GM18907 (cell line): Measurements from ENCODE around the gene LSR.
"Not testable (repeated sequence)": the region's sequence is repeated elsewhere in the genome, so short reads cannot be mapped to it uniquely, and the experiment has no call there.

Source experiments
- ATAC-seq: cut with Tn5 transposase; IDR thresholded peaks from one replicate; pipeline ENCODE4 v1.9.1; 2021; ENCODE audit warnings: mild to moderate bottlenecking, moderate library complexity; ENCODE audit not compliant: unreplicated experiment

LSR gene

GRCh38 chr19:35284153-35285094, 35.6 kb downstream of the LSR start:
- no peak for ATAC-seq

DNA sequence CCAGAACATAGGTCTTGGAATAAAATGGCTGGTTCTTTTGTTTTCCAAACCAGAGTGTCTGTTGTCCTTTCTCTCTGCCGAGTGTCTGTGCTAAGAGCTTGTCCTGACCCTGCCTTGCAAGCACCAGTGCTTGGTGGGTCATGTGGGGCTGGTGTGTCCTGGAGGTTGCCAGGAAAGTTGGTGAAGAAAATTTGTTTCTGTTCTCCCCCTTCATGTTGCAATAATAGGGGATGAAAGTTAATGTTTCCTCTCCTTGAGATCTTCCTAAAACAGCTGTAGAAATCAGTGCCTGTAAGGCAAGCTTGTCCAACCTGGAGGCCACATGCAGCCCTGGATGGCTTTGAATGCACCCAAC, 36.3 kb downstream of the LSR start:
- no peak for ATAC-seq

GRCh38 chr19:35285465-35285864, 36.7 kb downstream of the LSR start:
- not testable (repeated sequence) for ATAC-seq

DNA sequence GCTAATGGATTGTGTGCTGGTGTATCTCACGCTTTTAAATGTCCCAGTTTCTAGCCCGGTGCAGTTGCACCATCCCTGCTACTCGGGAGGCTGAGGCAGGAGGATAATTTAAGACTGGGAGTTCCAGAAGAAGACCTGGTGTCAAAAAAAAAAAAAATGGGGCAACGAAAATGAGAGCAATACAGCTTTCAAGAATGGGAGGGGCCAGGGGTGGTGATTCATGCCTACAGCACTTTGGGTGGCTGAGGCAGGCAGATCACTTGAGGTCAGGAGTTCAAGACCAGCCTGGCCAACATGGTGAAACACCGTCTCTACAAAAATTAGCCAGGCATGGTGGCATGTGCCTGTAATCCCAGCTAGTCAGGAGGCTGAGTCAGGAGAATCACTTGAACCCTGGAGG, 37.3 kb downstream of the LSR start:
- not testable (repeated sequence) for ATAC-seq

DNA sequence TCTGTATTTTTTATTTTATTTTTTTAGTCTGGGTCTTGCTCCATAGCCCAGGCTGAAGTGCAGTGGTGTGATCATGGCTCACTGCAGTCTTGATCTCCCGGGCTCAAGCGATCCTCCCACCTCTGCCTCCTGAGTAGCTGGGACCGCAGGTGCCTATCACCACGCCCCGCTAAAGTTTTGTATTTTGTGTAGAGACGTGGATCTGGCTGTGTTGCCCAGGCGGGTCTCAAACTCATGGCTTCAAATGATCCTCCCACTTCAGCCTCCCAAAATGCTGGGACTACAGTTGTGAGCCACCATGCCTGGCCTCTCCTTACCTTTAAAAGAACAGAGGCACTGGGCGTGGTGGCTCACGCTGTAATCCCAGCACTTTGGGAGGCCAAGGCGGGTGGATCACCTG, 38.9 kb downstream of the LSR start:
- ATAC-seq: no peak

DNA sequence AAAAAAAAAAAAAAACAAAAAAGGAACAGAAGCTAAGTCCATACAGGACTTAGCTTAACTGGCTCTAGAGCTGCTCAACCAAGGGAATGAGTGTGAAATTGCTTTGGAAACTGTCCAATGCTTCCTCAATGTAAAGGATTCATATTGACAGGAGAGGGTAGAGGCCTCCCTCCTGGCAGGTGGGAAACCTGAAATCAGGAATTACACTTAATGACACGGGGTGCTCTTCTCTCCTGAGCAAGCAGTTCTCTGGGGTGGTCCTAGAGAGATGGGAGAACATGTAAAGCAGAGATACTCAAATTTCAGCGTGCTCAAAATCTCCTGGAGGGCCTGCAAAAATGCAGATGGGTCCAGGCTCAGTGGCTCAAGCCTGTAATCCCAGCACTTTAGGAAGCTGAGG, 39.5 kb downstream of the LSR start:
- ATAC-seq: no peak

DNA sequence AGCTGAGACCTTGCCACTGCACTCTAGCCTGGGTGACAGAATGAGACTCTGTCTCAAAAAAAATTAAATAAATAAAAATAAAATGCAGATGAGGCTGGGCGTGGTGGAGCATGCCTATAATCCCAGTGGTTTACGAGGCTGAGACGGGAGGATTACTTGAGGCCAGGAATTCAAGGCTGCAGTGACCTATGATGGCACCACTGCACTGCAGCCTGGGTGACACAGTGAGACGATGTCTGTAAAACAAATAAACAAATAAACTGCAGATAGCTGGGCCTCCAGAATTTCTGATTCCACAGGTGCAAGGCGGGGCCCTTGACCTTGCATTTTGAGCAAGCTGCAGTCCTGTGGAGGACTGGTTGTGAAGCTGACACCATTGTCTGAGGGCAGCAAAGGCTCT, 40.1 kb downstream of the LSR start:
- no peak for ATAC-seq

GRCh38 chr19:35290381-35291127, 41.8 kb downstream of the LSR start:
- ATAC-seq: no peak

DNA sequence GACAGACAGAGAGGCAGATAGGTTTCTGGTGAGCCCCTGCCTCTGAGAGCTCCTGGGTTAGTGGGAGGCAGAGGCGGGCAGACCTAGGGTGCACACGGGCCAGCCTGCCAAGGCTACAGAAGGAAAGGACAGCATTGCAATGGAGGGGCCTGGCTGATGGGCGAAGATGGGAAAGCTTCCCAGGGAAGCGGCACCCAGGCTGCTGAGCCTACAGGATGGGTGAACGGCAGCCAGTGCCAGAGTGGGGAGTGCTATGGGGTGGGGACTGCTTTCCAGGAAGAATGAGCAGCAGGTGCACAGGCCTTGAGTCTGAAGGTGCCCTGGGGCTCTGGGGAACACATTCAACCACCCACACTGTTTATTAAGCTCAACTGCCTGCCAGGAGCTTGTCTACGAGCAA, 42.5 kb downstream of the LSR start:
- no peak for ATAC-seq

DNA sequence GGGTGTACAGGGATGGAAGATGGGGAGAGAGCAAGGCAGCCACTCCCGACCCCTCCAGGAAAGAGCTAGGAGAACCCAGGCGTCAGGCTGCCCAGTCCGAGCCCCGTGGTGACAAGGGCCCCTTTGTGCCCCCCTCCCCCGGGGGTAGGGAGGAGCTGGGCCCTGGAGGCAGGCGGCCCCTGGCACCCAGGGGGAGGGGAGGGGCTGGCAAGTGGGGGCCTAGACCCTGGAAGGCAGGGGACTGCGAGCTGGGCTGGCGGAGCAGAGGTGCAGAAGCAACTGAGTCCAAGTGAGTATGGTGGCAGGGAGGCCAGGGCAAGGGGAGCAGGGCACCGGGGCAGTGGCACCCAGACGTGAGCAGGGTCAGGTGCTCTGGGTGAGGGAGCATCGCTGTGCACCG, 43.1 kb downstream of the LSR start, which contains the start of gene MAG:
TSS of gene MAG (plus strand) at position 246 of the 400 bp plus-strand sequence. CDS start 3,248 bp downstream, outside the sequence.
- ATAC-seq: no peak

DNA sequence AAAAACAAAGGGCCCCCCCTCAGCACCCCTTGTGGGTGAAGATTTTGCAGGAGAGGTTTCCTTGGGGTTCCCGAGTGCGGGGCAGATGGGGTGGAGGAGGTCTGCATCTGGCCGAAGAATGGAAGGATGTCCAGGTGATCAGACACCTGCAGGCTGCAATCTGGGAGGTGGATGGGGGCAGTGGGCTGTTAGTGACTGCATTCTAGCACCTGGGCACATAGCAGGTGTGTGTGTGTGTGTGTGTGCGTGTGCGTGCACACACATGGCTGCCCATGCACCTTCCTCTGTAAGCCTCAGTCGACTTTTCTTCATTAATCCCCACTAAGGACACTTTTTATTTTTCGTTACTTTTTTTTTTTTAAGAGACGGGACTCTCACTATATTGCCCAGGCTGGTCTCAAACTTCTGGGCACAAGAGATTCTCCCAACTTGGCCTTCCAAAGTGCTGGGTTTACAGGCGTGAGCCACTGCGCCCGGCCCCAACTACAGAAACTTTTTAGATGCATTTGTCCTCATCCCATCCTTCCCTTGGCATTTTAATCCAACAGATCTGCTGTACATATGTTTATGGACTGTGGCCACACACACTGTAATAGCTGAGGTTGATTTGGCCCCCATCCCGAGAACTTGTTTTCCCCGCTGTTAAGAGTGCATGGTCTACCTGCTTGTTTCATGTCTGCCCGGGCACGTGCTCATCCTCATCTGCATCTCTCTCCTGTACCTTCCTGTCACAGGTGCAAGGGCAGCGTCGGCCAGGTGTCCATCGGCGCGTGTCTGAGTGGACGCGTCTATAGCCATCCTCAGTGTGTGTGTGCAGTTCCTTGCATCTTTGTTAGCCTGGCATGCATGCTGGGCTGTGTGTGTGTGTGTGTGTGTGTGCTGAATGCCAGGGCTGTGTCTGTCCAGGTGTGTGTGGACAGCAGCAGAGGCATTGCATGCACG, 43.9 kb downstream of the LSR start:
- no peak for ATAC-seq

GRCh38 chr19:35293363-35293739, 44.5 kb downstream of the LSR start:
- no peak for ATAC-seq

- no peak for ATAC-seq
Observed at GRCh38 chr19:35293808-35294207, 45.0 kb downstream of the LSR start.

DNA sequence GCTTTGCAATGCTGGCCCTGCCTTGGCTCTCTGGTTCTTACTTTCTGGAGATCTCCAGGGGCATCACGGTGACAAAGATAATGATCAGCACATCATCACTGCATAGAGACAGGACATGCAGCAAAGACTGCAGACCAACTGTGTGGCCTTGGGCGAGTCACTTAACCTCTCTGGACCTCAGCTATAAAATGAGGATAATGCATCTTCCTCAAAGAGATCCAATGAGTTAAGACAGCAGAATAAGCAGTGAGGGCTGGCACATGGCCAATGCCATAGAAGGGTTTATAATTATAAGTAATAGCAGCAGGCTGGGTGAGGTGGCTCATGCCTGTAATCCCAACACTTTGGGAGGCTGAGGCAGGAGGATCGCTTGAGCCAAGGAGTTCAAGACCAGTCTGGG, 45.5 kb downstream of the LSR start:
- no peak for ATAC-seq

DNA sequence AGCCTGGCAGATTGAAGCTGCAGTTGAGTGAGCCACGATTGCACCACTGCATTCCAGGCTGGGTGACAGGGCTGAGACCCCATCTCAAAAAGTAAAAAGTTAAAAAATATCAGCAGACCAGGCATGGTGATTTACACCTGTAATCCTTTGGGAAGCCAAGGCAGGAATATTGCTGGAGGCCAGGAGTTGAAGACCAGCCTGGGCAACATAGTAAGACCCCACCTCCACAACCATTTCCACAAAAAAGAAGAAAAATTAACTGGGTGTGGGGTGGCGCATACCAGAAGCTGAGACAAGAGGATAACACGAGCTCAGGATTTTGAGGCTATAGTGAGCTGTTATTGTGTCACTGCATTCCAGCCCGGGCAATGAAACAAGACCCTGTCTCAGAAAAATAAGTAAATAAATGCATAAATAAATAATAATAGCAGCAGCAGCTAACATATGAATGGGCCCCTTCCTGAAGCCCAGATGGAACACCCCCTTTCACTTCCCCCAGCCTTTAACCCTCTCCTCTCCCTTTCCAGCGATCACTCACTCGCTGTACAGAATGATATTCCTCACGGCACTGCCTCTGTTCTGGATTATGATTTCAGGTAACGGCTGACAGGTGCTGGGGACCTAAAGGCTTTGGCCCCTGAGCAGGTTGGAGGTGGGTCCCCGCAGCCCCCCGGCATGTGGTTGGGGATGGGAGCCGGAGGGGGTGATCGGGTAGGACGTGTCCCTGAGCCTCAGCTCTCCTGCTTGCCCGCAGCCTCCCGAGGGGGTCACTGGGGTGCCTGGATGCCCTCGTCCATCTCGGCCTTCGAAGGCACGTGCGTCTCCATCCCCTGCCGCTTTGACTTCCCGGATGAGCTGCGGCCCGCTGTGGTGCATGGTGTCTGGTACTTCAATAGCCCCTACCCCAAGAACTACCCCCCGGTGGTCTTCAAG, 46.3 kb downstream of the LSR start:
- no peak for ATAC-seq

GRCh38 chr19:35295792-35296462, 47.1 kb downstream of the LSR start:
- no peak for ATAC-seq

GRCh38 chr19:35296644-35297514, 48.1 kb downstream of the LSR start:
- no peak for ATAC-seq

DNA sequence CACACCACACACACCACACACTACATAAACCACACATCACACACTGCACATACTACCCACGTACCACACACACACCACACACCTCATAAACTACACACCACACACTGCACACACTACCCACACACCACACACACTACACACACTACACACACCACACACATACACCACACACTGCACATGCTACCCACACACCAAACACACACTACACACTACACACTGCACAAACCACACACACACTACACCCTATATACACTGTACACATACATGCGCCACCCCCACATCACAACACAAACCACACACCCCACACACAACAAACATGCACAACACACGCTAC, 48.7 kb downstream of the LSR start:
- no peak for ATAC-seq

GRCh38 chr19:35297922-35298321, 49.1 kb downstream of the LSR start:
- ATAC-seq: no peak
